HepG2 (cell line): ENCODE data around the gene VPS9D1. TPM values are rescaled to one million over a fixed set of nuclear protein-coding genes. Genes with fewer than 3 reads are reported as not detected.

ENCODE experiments used
- CEBPB ChIP-seq: IDR thresholded peaks from 2 replicates; pipeline ENCODE4 v1.6.1; 2011; ENCODE audit warnings: low read depth, low read length, improper control_type of control experiment, borderline replicate concordance
- FOXP1 ChIP-seq, 2 experiments: fragments of 450-650 bp in 1 of 2; IDR thresholded peaks; 2 replicates each; pipeline ENCODE4 v1.6.1; 2017 to 2018; ENCODE audit warnings: antibody characterized with exemption in 1 of 2
- GPBP1L1 ChIP-seq: sonication (generic); formaldehyde crosslinking; IDR thresholded peaks from 2 replicates; pipeline ENCODE4 v1.5.0; 2020; ENCODE audit warnings: mild to moderate bottlenecking, missing genetic modification reagents
- HOXA5 ChIP-seq: sonication (generic); formaldehyde crosslinking; IDR thresholded peaks from 2 replicates; pipeline ENCODE4 v1.4.0; 2020; ENCODE audit warnings: missing genetic modification reagents
- IRF1 ChIP-seq: sonication (generic); formaldehyde crosslinking; IDR thresholded peaks from 2 replicates; pipeline ENCODE4 v1.4.0; 2020; ENCODE audit warnings: low read depth, mild to moderate bottlenecking, missing genetic modification reagents
- MNT ChIP-seq: fragments of 450-650 bp; IDR thresholded peaks from 2 replicates; pipeline ENCODE4 v1.6.1; 2016
- NFIC ChIP-seq: IDR thresholded peaks from 2 replicates; pipeline ENCODE4 v1.6.1; 2012; ENCODE audit warnings: mild to moderate bottlenecking, low read length, inconsistent platforms
- RBM22 ChIP-seq: fragments of 200-400 bp; formaldehyde crosslinking; optimal IDR thresholded peaks from 2 replicates; pipeline ENCODE3; 2017; ENCODE audit warnings: mild to moderate bottlenecking, low read length, moderate library complexity
- SIX4 ChIP-seq: sonication (generic); formaldehyde crosslinking; IDR thresholded peaks from 2 replicates; pipeline ENCODE4 v1.4.0; 2020; ENCODE audit warnings: missing genetic modification reagents
- SNAPC2 ChIP-seq: sonication (generic); formaldehyde crosslinking; IDR thresholded peaks from 2 replicates; pipeline ENCODE4 v1.8.1; 2022; ENCODE audit warnings: mild to moderate bottlenecking, missing genetic modification reagents
- TSC22D2 ChIP-seq: sonication (generic); formaldehyde crosslinking; IDR thresholded peaks from 2 replicates; pipeline ENCODE4 v1.5.1; 2020; ENCODE audit warnings: missing genetic modification reagents, mild to moderate bottlenecking, borderline replicate concordance
- UBTF ChIP-seq: sonication (generic); formaldehyde crosslinking; IDR thresholded peaks from 2 replicates; pipeline ENCODE4 v1.4.0; 2020; ENCODE audit warnings: mild to moderate bottlenecking, missing genetic modification reagents
- ZKSCAN8 ChIP-seq: IDR thresholded peaks from 2 replicates; pipeline ENCODE4 v1.6.1; 2016; ENCODE audit warnings: borderline replicate concordance, missing genetic modification reagents, missing compliant biosample characterization
- ZNF619 ChIP-seq: sonication (generic); formaldehyde crosslinking; IDR thresholded peaks from 2 replicates; pipeline ENCODE4 v1.4.0; 2020; ENCODE audit warnings: mild to moderate bottlenecking, missing genetic modification reagents
- polyA plus RNA-seq, 8 experiments: library from polyadenylated mRNA; depleted of rRNA in 3 of 8; stranded (reverse) in 7 of 8; unstranded in 1 of 8; fragments of >200 nt; fragmentation: Illumina TruSeq in 4 of 8; extraction: Trizol in 4 of 8; gene quantifications; 2 replicates each; pipeline versions ENCODE4 v1.2.1 to v1.2.3, GENCODE V29; 2011 to 2016; ENCODE audit warnings: low read depth in 4 of 8, missing spikeins in 1 of 8, mixed read lengths in 1 of 8; ENCODE audit not compliant: insufficient read depth in 1 of 8
- total RNA-seq, 5 experiments: library from RNA; depleted of rRNA; stranded (reverse); fragments of >200 nt; fragmentation: Illumina TruSeq; extraction: Trizol; gene quantifications; 2 replicates each; pipeline ENCODE4 v1.2.3, GENCODE V29; 2016; ENCODE audit warnings: low read depth in 1 of 5
- TF ChIP-seq, protein P1 (sequence below): IDR thresholded peaks from 2 replicates; pipeline ENCODE4 v1.6.1; 2016
- TF ChIP-seq, protein P2 (sequence below): sonication (generic); formaldehyde crosslinking; IDR thresholded peaks from 2 replicates; pipeline ENCODE4 v1.8.1; 2022; ENCODE audit warnings: low read depth, mild to moderate bottlenecking, missing genetic modification reagents

Gene VPS9D1
- total and polyA plus RNA-seq, 2 of the 13 experiments (the other 11 are each of a cell fraction or from before 2014, with no cell fraction given), result 10.1 to 13.2 TPM

- TF ChIP-seq IRF1 (CRISPR knock-in tag) (no peak), RBM22 (no peak), UBTF (CRISPR knock-in tag) (peak; percentile 68), MNT (no peak), SNAPC2 (no peak), FOXP1 (IDR thresholded peaks at IDR 0.05) (no peak), FOXP1 (CRISPR knock-in tag; IDR thresholded peaks at IDR 0.05) (no peak), GPBP1L1 (CRISPR knock-in tag) (no peak), NFIC (no peak), HOXA5 (peak; percentile 19; the same call in 1 of the 2 replicates), SIX4 (CRISPR knock-in tag) (no peak), ZKSCAN8 (CRISPR knock-in tag) (no peak), TSC22D2 (CRISPR knock-in tag) (0 out of 2 replicates have a peak, but pooled peaks have one; percentile 47), ZNF619 (CRISPR knock-in tag) (no peak; the same call in 1 of the 2 replicates), CEBPB (no peak)
- TF ChIP-seq, protein P1, sequence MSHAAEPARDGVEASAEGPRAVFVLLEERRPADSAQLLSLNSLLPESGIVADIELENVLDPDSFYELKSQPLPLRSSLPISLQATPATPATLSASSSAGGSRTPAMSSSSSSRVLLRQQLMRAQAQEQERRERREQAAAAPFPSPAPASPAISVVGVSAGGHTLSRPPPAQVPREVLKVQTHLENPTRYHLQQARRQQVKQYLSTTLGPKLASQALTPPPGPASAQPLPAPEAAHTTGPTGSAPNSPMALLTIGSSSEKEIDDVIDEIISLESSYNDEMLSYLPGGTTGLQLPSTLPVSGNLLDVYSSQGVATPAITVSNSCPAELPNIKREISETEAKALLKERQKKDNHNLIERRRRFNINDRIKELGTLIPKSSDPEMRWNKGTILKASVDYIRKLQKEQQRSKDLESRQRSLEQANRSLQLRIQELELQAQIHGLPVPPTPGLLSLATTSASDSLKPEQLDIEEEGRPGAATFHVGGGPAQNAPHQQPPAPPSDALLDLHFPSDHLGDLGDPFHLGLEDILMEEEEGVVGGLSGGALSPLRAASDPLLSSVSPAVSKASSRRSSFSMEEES, result no peak
- TF ChIP-seq, protein P2, sequence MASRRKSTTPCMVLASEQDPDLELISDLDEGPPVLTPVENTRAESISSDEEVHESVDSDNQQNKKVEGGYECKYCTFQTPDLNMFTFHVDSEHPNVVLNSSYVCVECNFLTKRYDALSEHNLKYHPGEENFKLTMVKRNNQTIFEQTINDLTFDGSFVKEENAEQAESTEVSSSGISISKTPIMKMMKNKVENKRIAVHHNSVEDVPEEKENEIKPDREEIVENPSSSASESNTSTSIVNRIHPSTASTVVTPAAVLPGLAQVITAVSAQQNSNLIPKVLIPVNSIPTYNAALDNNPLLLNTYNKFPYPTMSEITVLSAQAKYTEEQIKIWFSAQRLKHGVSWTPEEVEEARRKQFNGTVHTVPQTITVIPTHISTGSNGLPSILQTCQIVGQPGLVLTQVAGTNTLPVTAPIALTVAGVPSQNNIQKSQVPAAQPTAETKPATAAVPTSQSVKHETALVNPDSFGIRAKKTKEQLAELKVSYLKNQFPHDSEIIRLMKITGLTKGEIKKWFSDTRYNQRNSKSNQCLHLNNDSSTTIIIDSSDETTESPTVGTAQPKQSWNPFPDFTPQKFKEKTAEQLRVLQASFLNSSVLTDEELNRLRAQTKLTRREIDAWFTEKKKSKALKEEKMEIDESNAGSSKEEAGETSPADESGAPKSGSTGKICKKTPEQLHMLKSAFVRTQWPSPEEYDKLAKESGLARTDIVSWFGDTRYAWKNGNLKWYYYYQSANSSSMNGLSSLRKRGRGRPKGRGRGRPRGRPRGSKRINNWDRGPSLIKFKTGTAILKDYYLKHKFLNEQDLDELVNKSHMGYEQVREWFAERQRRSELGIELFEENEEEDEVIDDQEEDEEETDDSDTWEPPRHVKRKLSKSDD (CRISPR knock-in tag), result no peak; the same call in 1 of the 2 replicates
Observed at GRCh38 chr16:89700649-89701424, 19.9 kb downstream of the VPS9D1 start (continued).
